ENCODE results near the gene ITGBL1.

The ITGBL1 gene

GRCh38 chr13:101453784-101454201 lies 1.3 kb downstream of the ITGBL1 start:
- no peak for FAIRE-seq

GRCh38 chr13:101454767-101455166 lies 2.3 kb downstream of the ITGBL1 start:
- no peak for FAIRE-seq

GRCh38 chr13:101455863-101456262 lies 3.4 kb downstream of the ITGBL1 start:
- no peak for FAIRE-seq

GRCh38 chr13:101457176-101457575 lies 4.7 kb downstream of the ITGBL1 start:
- FAIRE-seq = no peak

GRCh38 chr13:101465877-101466276 lies 13.4 kb downstream of the ITGBL1 start:
- FAIRE-seq = no peak

- FAIRE-seq = no peak
Observed at GRCh38 chr13:101467415-101467814, 14.9 kb downstream of the ITGBL1 start.

GRCh38 chr13:101473458-101473857 lies 21.0 kb downstream of the ITGBL1 start:
- FAIRE-seq = no peak

- no peak for FAIRE-seq
Observed at GRCh38 chr13:101474419-101474957, 22.0 kb downstream of the ITGBL1 start.

- no peak for FAIRE-seq
Observed at GRCh38 chr13:101475536-101475935, 23.1 kb downstream of the ITGBL1 start.

- FAIRE-seq = no peak
Observed at GRCh38 chr13:101481421-101481820, 28.9 kb downstream of the ITGBL1 start.

GRCh38 chr13:101486708-101487437 lies 34.4 kb downstream of the ITGBL1 start:
- peak; percentile 99 for FAIRE-seq

- FAIRE-seq = no peak
Observed at GRCh38 chr13:101487438-101487830, 35.0 kb downstream of the ITGBL1 start.

- FAIRE-seq = no peak
Observed at GRCh38 chr13:101488734-101489133, 36.3 kb downstream of the ITGBL1 start.

GRCh38 chr13:101489643-101490405 lies 37.3 kb downstream of the ITGBL1 start:
- FAIRE-seq = no peak

GRCh38 chr13:101490406-101491015 lies 38.0 kb downstream of the ITGBL1 start:
- peak; percentile 38 for FAIRE-seq

GRCh38 chr13:101492251-101492910 lies 39.9 kb downstream of the ITGBL1 start:
- no peak for FAIRE-seq

GRCh38 chr13:101493541-101493940 lies 41.1 kb downstream of the ITGBL1 start:
- no peak for FAIRE-seq

GRCh38 chr13:101499406-101499805 lies 46.9 kb downstream of the ITGBL1 start:
- no peak for FAIRE-seq

GRCh38 chr13:101502618-101503017 lies 50.1 kb downstream of the ITGBL1 start:
- no peak for FAIRE-seq

- FAIRE-seq = no peak
Observed at GRCh38 chr13:101511161-101511560, 58.7 kb downstream of the ITGBL1 start.

GRCh38 chr13:101511766-101512165 lies 59.3 kb downstream of the ITGBL1 start:
- no peak for FAIRE-seq

- no peak for FAIRE-seq
Observed at GRCh38 chr13:101512650-101513049, 60.2 kb downstream of the ITGBL1 start.

GRCh38 chr13:101514100-101514499 lies 61.6 kb downstream of the ITGBL1 start:
- no peak for FAIRE-seq
